Measurements from ENCODE around the gene SH3BGRL2.
"Not testable (repeated sequence)": the region's sequence is repeated elsewhere in the genome, so short reads cannot be mapped to it uniquely, and the experiment has no call there.

Gene SH3BGRL2

DNA sequence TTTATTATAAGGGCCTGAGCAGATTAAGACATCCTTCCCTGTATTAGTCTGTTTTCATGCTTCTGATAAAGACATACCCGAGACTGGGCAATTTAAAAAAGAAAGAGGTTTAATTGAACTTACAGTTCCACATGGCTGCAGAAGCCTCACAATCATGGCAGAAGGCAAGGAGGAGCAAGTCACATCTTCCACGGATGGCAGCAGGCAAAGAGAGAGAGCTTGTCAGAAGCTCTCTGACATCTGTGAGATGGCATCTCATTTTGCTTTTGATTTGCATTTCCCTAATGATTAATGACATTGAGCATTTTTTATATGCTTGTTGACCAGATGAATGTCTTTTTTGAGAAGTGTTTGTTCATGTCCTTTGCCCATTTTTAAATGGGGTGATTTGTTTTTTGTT is 114.2 kb downstream of the SH3BGRL2 start:
- not testable (repeated sequence) for DNase-seq (ENCODE audit: low read depth in 2 of 2)

DNA sequence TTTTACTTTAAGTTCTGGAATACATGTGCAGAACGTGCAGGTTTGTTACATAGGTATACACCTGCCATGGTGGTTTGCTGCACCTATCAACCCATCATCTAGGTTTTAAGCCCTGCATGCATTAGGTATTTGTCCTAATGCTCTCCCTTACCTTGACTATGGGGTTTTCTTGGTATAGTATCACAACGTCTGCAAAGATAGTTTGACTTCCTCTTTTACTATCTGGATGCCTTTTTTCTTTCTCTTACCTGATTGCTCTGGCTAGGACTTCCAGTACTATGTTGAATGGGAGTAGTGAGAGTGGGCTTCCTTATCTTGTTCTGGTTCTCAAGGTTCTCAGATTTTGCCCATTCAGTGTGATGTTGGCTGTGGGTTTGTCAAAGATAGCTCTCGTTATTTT is 115.2 kb downstream of the SH3BGRL2 start:
- DNase-seq (ENCODE audit: low read depth in 2 of 2) = not testable (repeated sequence)

DNA sequence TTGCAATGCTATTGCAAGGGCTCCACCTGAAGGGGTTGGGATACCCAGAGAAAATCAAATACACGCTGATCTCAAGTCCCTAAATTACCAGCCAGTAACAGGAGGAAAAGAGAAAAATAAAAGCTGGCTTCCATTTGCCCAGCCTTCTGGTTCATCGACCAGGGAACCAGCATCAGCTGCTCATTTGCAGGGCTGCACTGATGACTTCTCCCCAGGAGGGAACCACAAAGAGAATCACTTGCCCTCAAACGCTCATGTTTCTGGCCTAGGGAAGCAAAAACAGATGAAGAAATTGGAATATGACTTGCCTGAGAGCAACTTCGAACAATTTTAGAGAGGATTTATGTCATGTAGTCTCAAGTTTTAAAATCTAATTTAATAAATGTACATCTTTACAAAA is 119.7 kb downstream of the SH3BGRL2 start:
- DNase-seq (ENCODE audit: low read depth in 2 of 2) = no peak
